Stimulated activated CD4-positive, alpha-beta T cell treated with anti-CD3 and anti-CD28 coated beads, TNF-alpha, amount 100 ng/mL, for 24 hours (primary cell): ENCODE measurements around the gene LGALS3BP.

Experiments
- DNase-seq, 3 experiments: peaks; one replicate each; pipeline ENCODE4 v3.0.0-alpha.2; 2020; ENCODE audit warnings: low read depth in 3 of 3

LGALS3BP gene

DNA sequence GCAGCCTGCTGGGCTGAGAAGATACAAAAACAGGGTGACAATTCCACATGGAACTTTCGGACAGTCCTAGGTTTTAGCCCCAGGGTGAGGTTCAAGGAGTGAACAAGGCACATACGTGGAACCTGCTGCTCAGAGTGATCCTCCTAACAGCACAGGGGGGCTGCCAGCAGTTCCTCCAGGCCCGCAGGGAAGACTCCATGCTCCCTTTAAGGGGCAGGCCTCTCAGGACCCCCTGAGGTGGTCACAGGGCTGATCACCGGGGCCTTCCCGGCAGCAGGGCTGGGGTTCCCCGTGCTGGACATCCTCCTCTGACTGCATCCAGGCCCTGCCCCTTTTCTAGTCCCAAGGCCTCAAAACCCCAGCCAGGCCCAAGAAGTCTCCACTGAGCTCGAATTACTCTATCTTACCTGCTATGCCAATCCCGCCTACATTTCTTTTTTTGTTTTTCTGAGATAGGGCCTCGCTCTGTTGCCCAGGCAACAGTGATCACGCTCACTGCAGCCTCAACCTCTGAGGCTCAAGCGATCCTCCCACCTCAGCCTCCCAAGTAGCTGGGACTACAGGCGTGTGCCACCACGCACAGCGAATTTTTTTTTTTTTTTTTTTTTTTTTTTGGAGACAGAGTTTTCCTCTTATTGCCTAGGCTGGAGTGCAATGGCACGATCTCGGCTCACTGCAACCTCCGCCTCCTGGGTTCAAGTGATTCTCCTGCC lies 19.5 kb upstream of the LGALS3BP start:
- no peak for DNase-seq

DNA sequence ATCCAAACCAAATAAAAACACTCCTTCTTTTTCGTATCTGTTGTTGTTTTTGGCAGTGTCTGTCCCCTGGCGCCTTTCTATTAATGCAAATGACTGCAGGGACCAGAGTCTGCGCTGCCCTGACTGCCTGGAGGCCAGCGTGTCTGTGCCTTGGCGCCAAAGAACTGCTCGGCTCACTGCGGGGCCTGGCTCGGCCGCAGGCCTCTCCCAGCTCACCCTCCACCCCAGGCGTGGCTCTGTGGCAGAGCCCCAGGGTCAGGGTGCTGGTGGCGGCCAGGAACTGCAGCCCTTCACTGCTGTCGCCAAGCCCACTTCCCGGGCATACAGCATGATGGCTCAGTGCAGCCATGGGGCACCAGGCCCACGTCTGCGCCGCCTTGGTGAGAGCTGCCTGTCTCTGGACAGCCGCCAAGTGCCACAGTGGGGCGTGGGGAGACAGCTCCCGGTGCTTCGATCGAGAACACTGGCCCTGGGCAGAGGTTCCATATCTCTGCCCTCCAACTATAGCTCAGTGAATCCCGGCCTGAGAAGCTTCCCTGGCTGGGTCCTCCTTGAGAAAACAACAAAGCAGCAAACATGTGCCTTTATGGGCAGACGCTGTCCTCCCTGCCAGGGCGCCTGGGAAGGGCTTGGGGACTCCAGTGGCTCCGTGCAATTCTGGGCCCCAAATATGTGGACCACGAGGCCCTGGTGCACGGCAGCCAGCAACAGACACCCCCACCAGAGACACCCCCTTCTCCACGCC lies 18.8 kb upstream of the LGALS3BP start:
- no peak for DNase-seq

GRCh38 chr17:78997881-78998280 lies 18.2 kb upstream of the LGALS3BP start:
- DNase-seq = no peak

DNA sequence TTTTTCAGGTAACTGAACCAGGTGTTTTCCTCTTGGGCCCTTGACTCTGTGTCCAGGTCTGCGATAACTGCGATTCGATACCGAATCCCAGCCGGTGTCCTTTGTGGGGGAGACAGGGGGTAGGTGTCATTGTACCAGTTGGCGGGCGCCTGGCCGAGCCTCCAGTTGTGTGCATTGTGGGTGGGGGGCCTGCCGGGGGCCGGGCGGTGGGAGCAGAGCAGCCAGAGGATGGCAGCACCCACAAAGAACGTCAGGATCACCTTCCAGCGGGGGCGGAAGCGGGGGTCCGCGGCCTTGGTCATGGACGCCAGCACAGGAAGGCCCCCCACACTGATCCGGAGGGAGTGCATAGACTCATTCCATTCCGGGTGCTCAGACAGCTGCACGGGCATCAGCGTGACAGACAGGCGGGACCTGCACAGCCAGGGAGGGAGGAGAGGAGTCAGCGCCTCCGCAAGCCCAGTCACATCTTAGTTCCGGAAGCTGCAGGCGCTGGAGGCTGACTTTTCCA lies 17.6 kb upstream of the LGALS3BP start:
- no peak for DNase-seq

DNA sequence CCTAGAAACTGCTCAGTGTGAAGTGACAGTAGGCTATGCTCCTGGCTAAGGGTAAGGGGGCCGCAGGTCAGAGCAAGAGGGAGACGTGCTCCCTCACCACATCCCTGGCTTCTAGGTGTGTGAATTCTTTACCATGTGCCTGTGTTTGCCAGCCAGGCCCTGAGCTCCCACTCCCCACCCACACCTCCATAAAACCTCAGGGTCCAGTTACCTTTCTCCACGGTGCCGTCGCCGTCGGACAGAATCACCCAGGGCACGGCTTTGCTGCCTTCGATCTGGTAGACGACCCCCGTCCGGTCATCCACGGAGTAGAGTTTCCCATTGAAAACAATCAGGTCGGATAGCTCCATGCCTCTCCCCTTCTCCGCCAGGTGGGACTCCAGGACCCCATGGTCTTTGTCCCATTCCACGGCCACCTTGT lies 17.1 kb upstream of the LGALS3BP start:
- DNase-seq = no peak

DNA sequence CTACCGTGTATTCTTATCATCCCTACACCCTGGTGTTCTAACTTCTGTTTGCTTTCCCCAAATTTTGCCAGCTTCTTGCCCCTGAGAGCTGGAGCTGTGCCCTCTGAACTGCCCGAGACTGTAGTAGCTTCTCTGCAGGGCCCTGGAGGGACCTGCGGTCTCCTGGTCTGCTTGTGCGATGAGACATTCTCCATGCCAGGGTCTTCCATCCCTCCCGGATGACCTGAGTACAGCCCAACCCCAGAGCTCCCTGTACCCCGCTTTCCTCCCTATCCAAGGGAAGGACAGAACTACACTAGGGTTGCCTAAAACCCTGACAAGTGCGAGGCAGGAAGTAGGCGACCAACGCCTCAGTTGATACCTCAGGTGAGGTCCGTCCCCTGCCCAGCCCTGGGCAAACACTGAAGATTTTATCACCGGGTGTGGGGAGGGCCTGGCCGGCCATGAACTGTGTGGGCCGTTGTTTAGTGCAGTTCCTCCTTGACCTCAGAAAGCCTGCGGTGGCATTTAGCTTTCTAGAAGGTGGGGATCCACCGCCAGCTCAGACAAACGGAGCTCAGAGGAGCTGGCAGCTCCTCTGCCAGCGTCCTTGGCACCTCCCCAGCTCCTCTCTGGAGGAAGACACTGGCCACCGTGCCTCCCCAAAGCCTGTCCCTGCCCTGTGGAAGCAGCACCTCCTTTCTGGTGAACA lies 16.2 kb upstream of the LGALS3BP start:
- DNase-seq = no peak

GRCh38 chr17:78995022-78995760 lies 15.5 kb upstream of the LGALS3BP start:
- DNase-seq = no peak

GRCh38 chr17:78993981-78994671 lies 14.4 kb upstream of the LGALS3BP start:
- no peak for DNase-seq

DNA sequence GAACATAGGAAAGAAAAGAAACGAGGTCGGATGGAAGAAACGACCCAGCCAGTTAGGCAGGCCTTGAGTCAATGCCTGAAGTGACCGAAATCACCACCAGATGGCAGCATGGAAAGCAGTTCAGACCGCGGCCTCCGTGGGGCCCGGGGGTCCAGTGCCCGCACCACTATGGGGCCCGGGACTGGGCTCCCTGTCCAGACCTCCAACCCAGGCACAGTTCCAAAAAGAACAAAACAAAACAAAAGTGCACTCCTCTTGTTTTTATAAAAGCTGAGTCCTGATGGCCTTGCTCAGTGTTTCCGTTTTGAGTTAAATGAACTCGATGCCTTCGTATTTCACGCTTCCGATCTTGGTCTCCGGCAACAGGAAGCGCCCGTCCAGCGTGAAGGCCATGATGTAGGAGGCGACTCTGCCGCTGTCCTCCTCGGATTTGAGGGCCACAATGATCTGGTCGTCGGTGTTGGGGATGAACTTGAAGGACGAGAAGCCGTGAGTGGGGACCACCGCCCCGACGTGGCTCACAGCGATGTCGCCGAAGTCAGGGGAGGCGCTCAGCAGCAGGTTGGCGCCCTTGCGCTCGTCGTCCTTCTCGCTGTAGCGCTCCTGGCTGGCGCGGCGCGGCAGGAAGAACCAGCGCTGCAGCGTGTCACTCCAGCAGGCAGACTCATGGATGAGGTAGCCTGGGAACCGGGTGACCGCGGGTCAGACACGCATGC lies 13.7 kb upstream of the LGALS3BP start:
- peak in 2 of 3 experiments; percentile 22 to 47 for DNase-seq

GRCh38 chr17:78992542-78993212 lies 13.0 kb upstream of the LGALS3BP start:
- DNase-seq = no peak

DNA sequence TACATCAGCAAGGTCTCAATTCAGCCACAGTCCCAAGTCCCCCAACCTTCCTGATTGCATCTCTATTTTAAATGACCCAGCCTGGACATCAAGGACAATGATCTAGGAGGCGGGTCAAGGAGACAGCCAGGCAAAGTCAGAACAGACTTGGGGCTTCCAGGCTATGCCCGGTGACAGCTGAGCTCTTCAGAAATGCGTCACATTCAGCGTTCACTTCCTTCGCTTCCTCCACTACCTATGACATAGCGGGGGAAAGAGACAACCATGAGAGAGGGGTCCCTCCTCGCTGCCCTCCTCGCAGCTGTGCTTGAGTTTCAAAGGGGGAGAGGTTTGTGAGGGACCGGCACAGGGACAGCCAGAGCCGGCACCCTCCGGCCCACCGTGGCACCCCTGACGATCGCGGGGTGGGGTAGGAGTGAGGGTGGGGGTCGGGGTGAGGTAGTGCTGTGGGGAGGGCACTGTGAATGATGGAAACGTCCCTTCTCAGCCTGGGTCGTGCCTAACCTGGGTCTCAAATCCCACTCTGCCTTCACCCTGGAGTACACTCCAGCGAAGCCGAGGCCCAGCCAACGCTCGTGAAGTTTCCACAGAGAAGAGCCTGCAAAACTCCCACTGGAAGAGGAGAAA lies 12.3 kb upstream of the LGALS3BP start:
- DNase-seq = no peak

DNA sequence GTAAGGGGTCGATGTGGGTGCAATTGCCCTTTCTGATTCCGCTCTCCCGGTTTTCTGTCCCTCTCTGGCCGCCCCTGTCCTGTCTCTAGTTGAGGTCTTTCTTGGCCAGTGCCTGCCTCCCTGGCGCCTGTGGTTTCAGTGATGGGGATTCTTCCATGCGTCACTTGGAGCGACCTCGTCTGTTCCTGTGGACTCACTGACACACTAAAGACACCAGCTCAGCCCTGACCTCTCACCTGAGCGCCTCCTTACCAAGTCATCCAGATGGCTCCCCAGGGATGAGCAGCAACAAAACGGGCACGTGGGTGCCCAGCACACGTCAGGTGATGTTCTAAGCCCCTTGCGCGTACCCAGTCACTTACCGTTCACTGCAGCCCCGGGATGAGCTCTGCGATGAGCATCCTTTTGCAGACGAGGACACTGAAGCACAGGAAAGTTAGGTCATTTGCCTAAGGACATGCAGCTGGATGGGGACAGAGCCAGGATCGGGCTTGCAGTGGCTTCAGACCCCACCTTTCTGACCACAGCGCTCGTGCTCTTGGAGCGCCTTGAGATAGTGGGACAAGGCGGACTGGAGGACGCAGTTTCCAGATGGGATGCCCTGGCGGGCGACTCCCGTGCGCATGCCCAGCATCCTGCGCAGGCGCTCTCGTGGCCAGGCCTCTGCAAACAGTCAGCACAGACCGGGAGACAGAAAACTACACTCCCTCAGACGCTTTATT lies 11.5 kb upstream of the LGALS3BP start:
- no peak for DNase-seq

- no peak for DNase-seq
Measured at GRCh38 chr17:78990349-78991016, 10.8 kb upstream of the LGALS3BP start.

DNA sequence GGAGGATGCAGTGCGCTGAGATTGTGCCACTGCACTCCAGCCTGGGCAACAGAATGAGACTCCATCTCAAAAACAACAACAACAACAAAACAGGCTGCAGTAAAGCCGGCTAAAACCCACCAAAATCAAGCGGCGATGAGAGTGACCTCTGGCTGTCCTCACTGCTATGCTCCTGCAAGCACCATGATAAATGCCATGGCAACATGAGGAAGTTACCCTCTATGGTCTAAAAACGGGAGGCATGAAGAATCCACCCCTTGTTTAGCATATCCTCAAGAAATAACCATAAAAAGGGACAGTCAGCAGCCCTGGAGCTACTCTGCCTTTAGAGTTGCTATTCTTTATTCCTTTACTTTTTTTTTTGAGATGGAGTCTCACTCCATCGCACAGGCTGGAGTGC lies 8.4 kb upstream of the LGALS3BP start:
- DNase-seq = no peak

DNA sequence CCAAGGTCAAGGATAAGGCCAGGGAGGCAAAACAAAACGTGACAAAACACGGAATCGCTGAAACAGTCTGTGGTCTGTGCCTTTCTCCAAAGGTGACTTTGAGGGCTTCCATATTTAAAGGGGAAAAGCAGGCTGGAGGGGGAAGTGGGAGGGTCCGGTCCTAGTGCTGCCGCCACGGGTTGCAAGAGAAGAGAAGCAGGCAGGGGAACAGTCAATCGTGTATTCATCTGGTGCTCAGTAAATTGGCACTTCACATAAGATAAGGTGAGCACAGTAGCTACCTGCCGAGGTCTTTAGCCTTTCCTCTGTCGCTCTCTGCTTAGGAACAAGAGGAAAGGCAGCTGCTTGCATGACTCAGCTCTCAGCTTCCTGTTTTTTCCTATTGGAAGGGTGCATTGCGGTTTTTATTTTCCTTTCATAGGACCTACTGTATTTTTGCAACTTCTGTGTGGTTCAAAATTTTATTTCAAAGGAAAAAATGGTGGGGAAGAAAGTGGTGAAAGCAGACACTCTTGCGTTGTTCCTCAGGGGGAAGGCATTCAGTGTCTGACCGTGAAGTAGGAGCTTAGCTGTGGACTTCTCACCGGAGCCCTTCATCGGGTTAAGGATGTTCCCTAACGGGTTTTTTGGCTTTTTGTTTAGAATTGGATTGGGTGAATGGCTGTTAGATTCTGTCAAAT lies 7.1 kb upstream of the LGALS3BP start:
- no peak for DNase-seq

DNA sequence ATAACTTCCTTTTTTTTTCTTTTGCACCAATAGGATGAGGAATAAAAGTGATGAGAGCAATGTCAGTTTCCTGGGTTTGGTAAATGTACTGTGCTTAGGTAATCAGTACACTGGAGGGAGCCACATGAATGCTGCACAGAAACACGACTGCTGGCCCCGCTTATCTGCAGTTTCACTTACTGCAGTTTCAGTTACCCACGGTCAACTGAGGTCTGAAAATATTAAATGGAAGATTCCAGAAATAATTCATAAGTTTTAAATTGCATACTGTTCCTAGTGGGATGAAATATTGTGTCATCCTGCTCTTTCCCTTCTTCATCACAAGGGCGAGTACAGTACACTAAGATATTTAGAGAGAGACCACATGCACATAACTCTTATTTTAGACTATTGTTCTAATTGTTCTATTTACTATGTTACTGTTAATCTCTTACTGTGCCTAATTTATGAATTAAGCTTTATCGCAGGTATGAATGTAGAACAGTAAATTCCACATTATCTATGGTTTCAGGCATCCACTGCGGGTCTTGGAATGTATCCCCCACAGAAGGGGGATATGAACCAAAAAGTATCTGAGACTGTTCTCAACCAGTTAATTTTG lies 6.4 kb upstream of the LGALS3BP start:
- no peak for DNase-seq

- no peak for DNase-seq
Measured at GRCh38 chr17:78985395-78985794, 5.7 kb upstream of the LGALS3BP start.
